ENCODE measurements around the gene CRTAP. TPM values are rescaled to one million over a fixed set of nuclear protein-coding genes. Genes with fewer than 3 reads are reported as not detected.

CRTAP gene
- total and polyA plus RNA-seq, 11 donors = 16.1 to 148 (median 80.7) TPM

GRCh38 chr3:33088691-33089090 lies 25.1 kb upstream of the CRTAP start:
- no peak for ATAC-seq
- TF ChIP-seq POLR2A (IDR thresholded peaks at IDR 0.05) (no peak), CTCF (IDR thresholded peaks at IDR 0.05) (no peak)
- H3K36me3 ChIP-seq = peaks cover 0 to 31% (median 6%) of the 10 kb centered on the region in 9 donors
- no peak overlapping the region for H3K4me3 ChIP-seq
- peaks cover 0 to 29% (median 6%) of the 10 kb centered on the region in 12 donors for H3K4me1 ChIP-seq
- no peak for DNase-seq
- intact Hi-C loops (cut with DNase I) = no loop called here
- no peaks in the 10 kb centered on the region for H3K27me3 ChIP-seq
- no peak overlapping the region for H3K27ac ChIP-seq
- peaks cover 0 to 7% (median 0%) of the 10 kb centered on the region in 12 donors for H3K9me3 ChIP-seq

GRCh38 chr3:33089515-33089914 lies 24.3 kb upstream of the CRTAP start:
- ATAC-seq = no peak
- Histone ChIP-seq H3K36me3 (peaks cover 0 to 34% (median 12%) of the 10 kb centered on the region in 9 donors), H3K27ac (peak overlapping the region in 1 of 12 donors; percentile 43), H3K27me3 (no peaks in the 10 kb centered on the region), H3K9me3 (peaks cover 0 to 7% (median 0%) of the 10 kb centered on the region in 12 donors), H3K4me1 (peaks cover 0 to 30% (median 4%) of the 10 kb centered on the region in 12 donors), H3K4me3 (no peak overlapping the region)
- TF ChIP-seq POLR2A (IDR thresholded peaks at IDR 0.05) (no peak), CTCF (IDR thresholded peaks at IDR 0.05) (no peak)
- intact Hi-C loops (cut with DNase I) = no loop called here
- WGBS, 4 donors = 86 to 99% (median 92%) methylated on average over 3 of the region's 3 CpGs
- no peak for DNase-seq

GRCh38 chr3:33091746-33092145 lies 22.1 kb upstream of the CRTAP start:
- WGBS, 4 donors = 75 to 82% (median 78%) methylated on average over 6 of the region's 6 CpGs
- H3K27ac ChIP-seq = no peak overlapping the region

More at GRCh38 chr3:33091746-33092145, 22.1 kb upstream of the CRTAP start:
- intact Hi-C loops (cut with DNase I) = no loop called here
- DNase-seq (no peak), ATAC-seq (no peak)
- H3K4me3 ChIP-seq = no peak overlapping the region
- H3K27me3 ChIP-seq = no peaks in the 10 kb centered on the region
- TF ChIP-seq POLR2A (IDR thresholded peaks at IDR 0.05) (no peak), CTCF (IDR thresholded peaks at IDR 0.05) (no peak)
- peaks cover 0 to 40% (median 8%) of the 10 kb centered on the region in 12 donors for H3K4me1 ChIP-seq
- H3K36me3 ChIP-seq = peaks cover 0 to 36% (median 12%) of the 10 kb centered on the region in 9 donors
- H3K9me3 ChIP-seq = peaks cover 0 to 7% (median 0%) of the 10 kb centered on the region in 12 donors
